B cell (primary cell): ENCODE data around the gene HOXC6. TPM values are rescaled to one million over a fixed set of nuclear protein-coding genes. Genes with fewer than 3 reads are reported as not detected.

Experiments used
- ATAC-seq: fragments of 200-7000 bp; cut with Tn5 transposase; one replicate; pipeline ENCODE4 v1.10.0; 2021; ENCODE audit warnings: low read depth, mild to moderate bottlenecking, moderate number of reproducible peaks, moderate library complexity
- CTCF ChIA-PET: fragments of 350-600 bp; sonication (Branson Sonifier 250); formaldehyde crosslinking; loops from one replicate; lab custom pipeline; 2021; ENCODE audit warnings: antibody characterized with exemption, inconsistent platforms; lab: Charles Lee
- POLR2A ChIA-PET: fragments of 350-600 bp; sonication (Branson Sonifier 250); formaldehyde crosslinking; loops from one replicate; lab custom pipeline; 2021; ENCODE audit warnings: antibody characterized with exemption; lab: Charles Lee
- DNase-seq: peaks from one replicate; pipeline ENCODE4 v3.0.0; 2013
- H2AFZ ChIP-seq: 2 replicates; pipeline ENCODE4 v1.6.1; 2012; ENCODE audit warnings: mild to moderate bottlenecking, low read depth, low read length; ENCODE audit not compliant: insufficient read depth, poor library complexity, severe bottlenecking
- H3K27ac ChIP-seq, 2 donors: 1 replicate in 1 of 2; 2 replicates in 1 of 2; pipeline ENCODE4 v1.5.1; 2012 to 2013; ENCODE audit warnings: low read length in 2 of 2, mild to moderate bottlenecking in 2 of 2, moderate library complexity in 1 of 2
- H3K27me3 ChIP-seq, 4 experiments: fragments of 200-600 bp in 1 of 4; sonication (generic) in 1 of 4; replicated peaks in 1 of 4; 1 replicate in 2 of 4; 2 replicates in 2 of 4; pipeline versions ENCODE4 v1.6.1 to v1.7.0; 2013 to 2016; ENCODE audit warnings: low read length in 3 of 4, mild to moderate bottlenecking in 2 of 4, mixed read lengths in 1 of 4, moderate library complexity in 1 of 4; ENCODE audit not compliant: insufficient read depth in 4 of 4, control insufficient read depth in 3 of 4; ENCODE audit errors: control extremely low read depth in 1 of 4
- H3K36me3 ChIP-seq, 2 experiments: replicated peaks in 1 of 2; 1 replicate in 1 of 2; 2 replicates in 1 of 2; pipeline versions ENCODE4 v1.6.1 to v1.7.1; 2013; ENCODE audit warnings: low read length in 1 of 2; ENCODE audit not compliant: insufficient read depth in 2 of 2, control insufficient read depth in 1 of 2; ENCODE audit errors: control extremely low read depth in 1 of 2, extremely low read depth in 1 of 2
- H3K4me1 ChIP-seq, 2 donors: fragments of 200-600 bp in 1 of 2; sonication (generic) in 1 of 2; 1 replicate in 1 of 2; 2 replicates in 1 of 2; pipeline versions ENCODE4 v1.5.1 to v1.6.1; 2013 to 2017; ENCODE audit warnings: low read length in 2 of 2; ENCODE audit not compliant: control insufficient read depth in 2 of 2, insufficient read depth in 2 of 2
- H3K4me2 ChIP-seq: replicated peaks from 2 replicates; pipeline ENCODE3; 2012; ENCODE audit warnings: mild to moderate bottlenecking, low read depth, low read length; ENCODE audit not compliant: poor library complexity, severe bottlenecking
- H3K4me3 ChIP-seq, 5 experiments: fragments of 200-600 bp in 1 of 5; sonication (generic) in 1 of 5; 1 replicate in 3 of 5; 2 replicates in 2 of 5; pipeline versions ENCODE4 v1.5.1 to v1.7.0; 2011 to 2016; ENCODE audit warnings: low read length in 4 of 5, mild to moderate bottlenecking in 4 of 5, low read depth in 2 of 5, control low read depth in 1 of 5, moderate library complexity in 1 of 5; ENCODE audit not compliant: insufficient read depth in 1 of 5; ENCODE audit errors: control extremely low read depth in 1 of 5, extremely low read depth in 1 of 5
- H3K79me2 ChIP-seq: fragments of 200-600 bp; sonication (generic); one replicate; pipeline ENCODE4 v1.6.0; 2016; ENCODE audit warnings: low read length; ENCODE audit not compliant: control insufficient read depth, insufficient read depth
- H3K9ac ChIP-seq: fragments of 200-600 bp; sonication (generic); 2 replicates; pipeline ENCODE4 v1.6.1; 2017; ENCODE audit warnings: mild to moderate bottlenecking, low read length, moderate library complexity
- H3K9me3 ChIP-seq, 3 donors: one replicate each; pipeline versions ENCODE4 v1.6.1 to v1.7.1; 2013; ENCODE audit warnings: low read length in 2 of 3; ENCODE audit not compliant: control insufficient read depth in 2 of 3, insufficient read depth in 1 of 3; ENCODE audit errors: control extremely low read depth in 1 of 3
- H4K20me1 ChIP-seq: 2 replicates; pipeline ENCODE4 v1.6.0; 2012; ENCODE audit warnings: mild to moderate bottlenecking, low read length; ENCODE audit not compliant: insufficient read depth, control insufficient read depth, poor library complexity, severe bottlenecking
- H3K27ac Mint-ChIP-seq: one replicate; pipeline ENCODE4 v1.8.0; 2021; ENCODE audit warnings: mixed read lengths
- H3K27me3 Mint-ChIP-seq: one replicate; pipeline ENCODE4 v1.8.0; 2021; ENCODE audit warnings: mixed read lengths
- H3K4me1 Mint-ChIP-seq: one replicate; pipeline ENCODE4 v1.8.0; 2021; ENCODE audit warnings: mixed read lengths
- H3K4me3 Mint-ChIP-seq: one replicate; pipeline ENCODE4 v1.8.0; 2021; ENCODE audit warnings: mixed read lengths
- H3K9me3 Mint-ChIP-seq: one replicate; pipeline ENCODE4 v1.8.0; 2022; ENCODE audit warnings: mixed read lengths; ENCODE audit not compliant: insufficient read depth
- EZH2 ChIP-seq: IDR thresholded peaks from 2 replicates; pipeline ENCODE4 v1.6.1; 2012; ENCODE audit warnings: borderline replicate concordance, low read depth, mild to moderate bottlenecking, moderate library complexity, low read length; ENCODE audit not compliant: insufficient read depth, poor library complexity, severe bottlenecking
- WGBS: methylation state at CpG from one replicate; pipeline ENCODE4 v1.1.5; 2013; ENCODE audit warnings: missing lambda C conversion rate; ENCODE audit not compliant: insufficient coverage; 5-methylcytosine and 5-hydroxymethylcytosine counted together
- intact Hi-C: fragments of 100-400 bp; cut with micrococcal nuclease; formaldehyde crosslinking; loops from one replicate; pipeline ENCODE4 v1.10.0; 2022
- polyA plus RNA-seq: library from polyadenylated mRNA; depleted of rRNA; stranded (reverse); fragments of >200 nt; gene quantifications from 2 replicates; pipeline ENCODE4 v1.2.3, GENCODE V29; 2012
- total RNA-seq, 2 donors: library from RNA; stranded (reverse); fragments of 120-200 nt in 1 of 2; gene quantifications; 1 replicate in 1 of 2; 2 replicates in 1 of 2; pipeline versions ENCODE4 v1.2.3 to v1.2.4, GENCODE V29; 2013 to 2022
- TF ChIP-seq, protein P1 (sequence below): fragments of 200-600 bp; IDR thresholded peaks from one replicate; pipeline ENCODE4 v1.8.0; 2022; ENCODE audit warnings: antibody characterized with exemption, mild to moderate bottlenecking

Gene HOXC6
- total and polyA plus RNA-seq, 2 donors (not counting 1 experiment from before 2014, with no cell fraction given), result not detected

DNA sequence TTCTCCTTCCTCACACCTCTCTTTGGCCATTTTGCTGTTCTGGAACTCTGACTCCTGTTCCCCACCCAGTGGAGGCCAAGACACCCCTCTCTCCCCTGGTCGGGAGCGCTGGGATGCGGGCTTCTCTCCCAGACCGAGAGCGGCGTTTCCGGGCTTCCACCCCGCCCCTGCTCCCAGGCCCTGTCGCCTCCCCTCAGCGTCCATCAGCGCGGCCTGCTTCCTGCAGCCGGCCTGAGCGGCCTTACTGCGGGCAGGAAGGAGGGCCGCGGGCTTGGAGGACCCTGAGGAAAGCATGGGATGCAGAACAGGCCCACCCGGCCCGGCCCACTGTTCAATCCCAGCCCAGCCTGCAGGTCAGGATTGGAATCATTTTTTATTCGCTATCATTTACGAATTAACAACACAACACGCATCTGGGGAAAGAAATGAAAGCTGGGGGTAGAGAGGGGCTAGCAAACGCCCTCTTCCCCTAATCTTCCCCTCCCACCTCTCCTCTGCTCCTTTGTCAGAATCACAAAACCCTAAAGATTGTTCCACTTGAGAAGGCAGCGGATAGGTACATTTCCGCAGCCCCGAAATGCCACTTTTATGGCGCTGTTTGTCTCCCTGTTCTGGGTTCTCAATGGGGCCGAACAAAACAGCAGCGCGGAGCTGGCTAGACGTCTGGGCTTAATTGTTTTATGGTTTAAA is 23.3 kb upstream of the HOXC6 start:
- no peak overlapping the region for H3K4me2 ChIP-seq
- POLR2A ChIA-PET, result interaction anchor here (0.6 kb wide), 1 partner anchor 49 kb away, joined by 6 read pairs; no protein-coding TSS in a partner anchor
- intact Hi-C loops, result loop anchor here (5.0 to 10.0 kb wide), 3 partner anchors 47 to 360 kb away; partner anchors contain the start of genes CBX5, GPR84, HNRNPA1 and HOXC4

More for the DNA sequence above, 23.3 kb upstream of the HOXC6 start:
- no peaks in the 10 kb centered on the region for H3K36me3 ChIP-seq
- Mint-ChIP-seq H3K4me3 (no peak overlapping the region), H3K27ac (no peak overlapping the region), H3K9me3 (no peaks in the 10 kb centered on the region), H3K4me1 (peaks cover 25% of the 10 kb centered on the region), H3K27me3 (peaks cover 72% of the 10 kb centered on the region)
- peak; percentile 36 for DNase-seq
- H2AFZ ChIP-seq, result no peak overlapping the region
- WGBS, result 8% methylated on average over 27 of the region's 31 CpGs
- peaks cover 0 to 96% (median 81%) of the 10 kb centered on the region in 4 experiments for H3K27me3 ChIP-seq
- H3K9ac ChIP-seq, result no peak overlapping the region
- no peak overlapping the region for H3K27ac ChIP-seq
- H3K79me2 ChIP-seq, result no peaks in the 10 kb centered on the region
- no peak for ATAC-seq
- H3K4me3 ChIP-seq, result no peak overlapping the region
- H4K20me1 ChIP-seq, result no peaks in the 10 kb centered on the region
- peaks cover 0 to 53% (median 0%) of the 10 kb centered on the region in 3 donors for H3K9me3 ChIP-seq
- CTCF ChIA-PET, result interaction anchor here (0.6 to 6.7 kb wide), 16 partner anchors 9 to 210 kb away, joined by 3 to 159 read pairs (median 8); partner anchors contain the start of genes HOXC5 and SMUG1
- TF ChIP-seq, protein P1, sequence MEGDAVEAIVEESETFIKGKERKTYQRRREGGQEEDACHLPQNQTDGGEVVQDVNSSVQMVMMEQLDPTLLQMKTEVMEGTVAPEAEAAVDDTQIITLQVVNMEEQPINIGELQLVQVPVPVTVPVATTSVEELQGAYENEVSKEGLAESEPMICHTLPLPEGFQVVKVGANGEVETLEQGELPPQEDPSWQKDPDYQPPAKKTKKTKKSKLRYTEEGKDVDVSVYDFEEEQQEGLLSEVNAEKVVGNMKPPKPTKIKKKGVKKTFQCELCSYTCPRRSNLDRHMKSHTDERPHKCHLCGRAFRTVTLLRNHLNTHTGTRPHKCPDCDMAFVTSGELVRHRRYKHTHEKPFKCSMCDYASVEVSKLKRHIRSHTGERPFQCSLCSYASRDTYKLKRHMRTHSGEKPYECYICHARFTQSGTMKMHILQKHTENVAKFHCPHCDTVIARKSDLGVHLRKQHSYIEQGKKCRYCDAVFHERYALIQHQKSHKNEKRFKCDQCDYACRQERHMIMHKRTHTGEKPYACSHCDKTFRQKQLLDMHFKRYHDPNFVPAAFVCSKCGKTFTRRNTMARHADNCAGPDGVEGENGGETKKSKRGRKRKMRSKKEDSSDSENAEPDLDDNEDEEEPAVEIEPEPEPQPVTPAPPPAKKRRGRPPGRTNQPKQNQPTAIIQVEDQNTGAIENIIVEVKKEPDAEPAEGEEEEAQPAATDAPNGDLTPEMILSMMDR, result no peak
- TF ChIP-seq EZH2, result no peak
- peaks cover 28 to 59% of the 10 kb centered on the region in 2 donors for H3K4me1 ChIP-seq
